ENCODE measurements around the gene AFTPH. TPM values are rescaled to one million over a fixed set of nuclear protein-coding genes. Genes with fewer than 3 reads are reported as not detected.

The AFTPH gene
- total and polyA plus RNA-seq, 9 of the 15 experiments (the other 6 are each of a cell fraction or from before 2014, with no cell fraction given), result 8.0 to 26.2 (median 13.8) TPM

DNA sequence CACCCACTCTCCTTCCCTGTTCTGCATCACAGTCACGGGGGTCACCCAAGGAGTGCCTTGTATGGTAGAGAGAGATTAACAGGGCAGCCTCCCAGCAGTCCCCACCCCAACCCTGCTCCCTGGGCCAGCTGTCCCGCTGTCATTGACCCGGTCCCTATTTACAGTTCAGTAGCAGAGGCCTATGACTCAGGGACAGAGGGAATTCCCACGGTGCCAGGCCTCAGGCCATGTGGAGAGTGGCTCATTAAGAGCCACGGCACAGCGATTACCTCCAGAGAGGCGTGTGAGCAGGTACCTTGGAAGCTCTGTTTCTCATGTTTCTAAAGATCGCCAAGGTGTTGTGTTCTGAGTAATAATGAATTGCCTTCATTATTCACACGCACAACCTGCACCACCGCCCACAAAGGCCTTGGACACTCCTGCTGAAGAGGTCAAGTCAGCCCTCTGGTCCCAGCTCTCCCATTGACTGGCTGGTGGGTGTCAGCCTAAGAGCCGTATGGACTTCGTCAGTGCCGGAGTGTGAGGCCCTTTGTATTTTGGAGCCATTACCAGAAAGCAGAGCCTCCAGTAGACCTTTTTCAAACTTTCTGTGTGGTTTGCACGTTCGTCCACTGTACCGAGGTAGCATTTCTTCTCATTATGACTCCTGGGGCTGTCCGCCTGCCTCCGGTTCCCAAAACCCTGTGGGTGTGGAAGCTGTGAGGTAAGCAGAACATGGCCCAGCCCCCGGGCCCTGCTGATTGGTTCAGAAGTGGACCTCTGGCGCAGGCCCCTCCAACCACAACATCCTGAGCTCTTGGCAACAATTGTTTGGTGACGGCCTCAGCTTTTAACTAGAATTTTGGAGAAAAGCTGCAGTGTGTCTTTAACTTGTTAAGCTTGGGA is 82.6 kb downstream of the AFTPH start (continued):
- TF ChIP-seq NELFE (IDR thresholded peaks at IDR 0.05; ENCODE audit: insufficient read depth, insufficient read length), result no peak
- no peak for TF ChIP-seq TEAD2 (tag; IDR thresholded peaks at IDR 0.05)
- no peak for TF ChIP-seq POLR3G (IDR thresholded peaks at IDR 0.05; ENCODE audit: extremely low read depth, insufficient read length, insufficient replicate concordance)
- no peak for TF ChIP-seq ZNF696 (CRISPR knock-in tag; conservative IDR thresholded peaks at IDR 0.05)
- TF ChIP-seq TCFL5 (CRISPR knock-in tag; conservative IDR thresholded peaks at IDR 0.05), result no peak
- no peak for TF ChIP-seq FUS (optimal IDR thresholded peaks at IDR 0.05; ENCODE audit: low read depth, low read length)
- TF ChIP-seq SLC30A9 (CRISPR knock-in tag; IDR thresholded peaks at IDR 0.05), result no peak
- TF ChIP-seq, protein P1, sequence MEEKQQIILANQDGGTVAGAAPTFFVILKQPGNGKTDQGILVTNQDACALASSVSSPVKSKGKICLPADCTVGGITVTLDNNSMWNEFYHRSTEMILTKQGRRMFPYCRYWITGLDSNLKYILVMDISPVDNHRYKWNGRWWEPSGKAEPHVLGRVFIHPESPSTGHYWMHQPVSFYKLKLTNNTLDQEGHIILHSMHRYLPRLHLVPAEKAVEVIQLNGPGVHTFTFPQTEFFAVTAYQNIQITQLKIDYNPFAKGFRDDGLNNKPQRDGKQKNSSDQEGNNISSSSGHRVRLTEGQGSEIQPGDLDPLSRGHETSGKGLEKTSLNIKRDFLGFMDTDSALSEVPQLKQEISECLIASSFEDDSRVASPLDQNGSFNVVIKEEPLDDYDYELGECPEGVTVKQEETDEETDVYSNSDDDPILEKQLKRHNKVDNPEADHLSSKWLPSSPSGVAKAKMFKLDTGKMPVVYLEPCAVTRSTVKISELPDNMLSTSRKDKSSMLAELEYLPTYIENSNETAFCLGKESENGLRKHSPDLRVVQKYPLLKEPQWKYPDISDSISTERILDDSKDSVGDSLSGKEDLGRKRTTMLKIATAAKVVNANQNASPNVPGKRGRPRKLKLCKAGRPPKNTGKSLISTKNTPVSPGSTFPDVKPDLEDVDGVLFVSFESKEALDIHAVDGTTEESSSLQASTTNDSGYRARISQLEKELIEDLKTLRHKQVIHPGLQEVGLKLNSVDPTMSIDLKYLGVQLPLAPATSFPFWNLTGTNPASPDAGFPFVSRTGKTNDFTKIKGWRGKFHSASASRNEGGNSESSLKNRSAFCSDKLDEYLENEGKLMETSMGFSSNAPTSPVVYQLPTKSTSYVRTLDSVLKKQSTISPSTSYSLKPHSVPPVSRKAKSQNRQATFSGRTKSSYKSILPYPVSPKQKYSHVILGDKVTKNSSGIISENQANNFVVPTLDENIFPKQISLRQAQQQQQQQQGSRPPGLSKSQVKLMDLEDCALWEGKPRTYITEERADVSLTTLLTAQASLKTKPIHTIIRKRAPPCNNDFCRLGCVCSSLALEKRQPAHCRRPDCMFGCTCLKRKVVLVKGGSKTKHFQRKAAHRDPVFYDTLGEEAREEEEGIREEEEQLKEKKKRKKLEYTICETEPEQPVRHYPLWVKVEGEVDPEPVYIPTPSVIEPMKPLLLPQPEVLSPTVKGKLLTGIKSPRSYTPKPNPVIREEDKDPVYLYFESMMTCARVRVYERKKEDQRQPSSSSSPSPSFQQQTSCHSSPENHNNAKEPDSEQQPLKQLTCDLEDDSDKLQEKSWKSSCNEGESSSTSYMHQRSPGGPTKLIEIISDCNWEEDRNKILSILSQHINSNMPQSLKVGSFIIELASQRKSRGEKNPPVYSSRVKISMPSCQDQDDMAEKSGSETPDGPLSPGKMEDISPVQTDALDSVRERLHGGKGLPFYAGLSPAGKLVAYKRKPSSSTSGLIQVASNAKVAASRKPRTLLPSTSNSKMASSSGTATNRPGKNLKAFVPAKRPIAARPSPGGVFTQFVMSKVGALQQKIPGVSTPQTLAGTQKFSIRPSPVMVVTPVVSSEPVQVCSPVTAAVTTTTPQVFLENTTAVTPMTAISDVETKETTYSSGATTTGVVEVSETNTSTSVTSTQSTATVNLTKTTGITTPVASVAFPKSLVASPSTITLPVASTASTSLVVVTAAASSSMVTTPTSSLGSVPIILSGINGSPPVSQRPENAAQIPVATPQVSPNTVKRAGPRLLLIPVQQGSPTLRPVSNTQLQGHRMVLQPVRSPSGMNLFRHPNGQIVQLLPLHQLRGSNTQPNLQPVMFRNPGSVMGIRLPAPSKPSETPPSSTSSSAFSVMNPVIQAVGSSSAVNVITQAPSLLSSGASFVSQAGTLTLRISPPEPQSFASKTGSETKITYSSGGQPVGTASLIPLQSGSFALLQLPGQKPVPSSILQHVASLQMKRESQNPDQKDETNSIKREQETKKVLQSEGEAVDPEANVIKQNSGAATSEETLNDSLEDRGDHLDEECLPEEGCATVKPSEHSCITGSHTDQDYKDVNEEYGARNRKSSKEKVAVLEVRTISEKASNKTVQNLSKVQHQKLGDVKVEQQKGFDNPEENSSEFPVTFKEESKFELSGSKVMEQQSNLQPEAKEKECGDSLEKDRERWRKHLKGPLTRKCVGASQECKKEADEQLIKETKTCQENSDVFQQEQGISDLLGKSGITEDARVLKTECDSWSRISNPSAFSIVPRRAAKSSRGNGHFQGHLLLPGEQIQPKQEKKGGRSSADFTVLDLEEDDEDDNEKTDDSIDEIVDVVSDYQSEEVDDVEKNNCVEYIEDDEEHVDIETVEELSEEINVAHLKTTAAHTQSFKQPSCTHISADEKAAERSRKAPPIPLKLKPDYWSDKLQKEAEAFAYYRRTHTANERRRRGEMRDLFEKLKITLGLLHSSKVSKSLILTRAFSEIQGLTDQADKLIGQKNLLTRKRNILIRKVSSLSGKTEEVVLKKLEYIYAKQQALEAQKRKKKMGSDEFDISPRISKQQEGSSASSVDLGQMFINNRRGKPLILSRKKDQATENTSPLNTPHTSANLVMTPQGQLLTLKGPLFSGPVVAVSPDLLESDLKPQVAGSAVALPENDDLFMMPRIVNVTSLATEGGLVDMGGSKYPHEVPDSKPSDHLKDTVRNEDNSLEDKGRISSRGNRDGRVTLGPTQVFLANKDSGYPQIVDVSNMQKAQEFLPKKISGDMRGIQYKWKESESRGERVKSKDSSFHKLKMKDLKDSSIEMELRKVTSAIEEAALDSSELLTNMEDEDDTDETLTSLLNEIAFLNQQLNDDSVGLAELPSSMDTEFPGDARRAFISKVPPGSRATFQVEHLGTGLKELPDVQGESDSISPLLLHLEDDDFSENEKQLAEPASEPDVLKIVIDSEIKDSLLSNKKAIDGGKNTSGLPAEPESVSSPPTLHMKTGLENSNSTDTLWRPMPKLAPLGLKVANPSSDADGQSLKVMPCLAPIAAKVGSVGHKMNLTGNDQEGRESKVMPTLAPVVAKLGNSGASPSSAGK (IDR thresholded peaks at IDR 0.05), result no peak; the same call in none of the 2 replicates
- no peak for TF ChIP-seq SMAD3 (CRISPR knock-in tag; conservative IDR thresholded peaks at IDR 0.05)
- no peak for TF ChIP-seq MTA3 (IDR thresholded peaks at IDR 0.05; ENCODE audit: borderline replicate concordance)
- TF ChIP-seq, protein P2, sequence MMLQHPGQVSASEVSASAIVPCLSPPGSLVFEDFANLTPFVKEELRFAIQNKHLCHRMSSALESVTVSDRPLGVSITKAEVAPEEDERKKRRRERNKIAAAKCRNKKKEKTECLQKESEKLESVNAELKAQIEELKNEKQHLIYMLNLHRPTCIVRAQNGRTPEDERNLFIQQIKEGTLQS (IDR thresholded peaks at IDR 0.05), result peak; percentile 53
- TF ChIP-seq, protein P2 (CRISPR knock-in tag; conservative IDR thresholded peaks at IDR 0.05), result no peak; the same call in 1 of the 2 replicates

Data from K562 (cell line).